B cell (primary cell): ENCODE results near the gene MBD3L3. TPM values are rescaled to one million over a fixed set of nuclear protein-coding genes. Genes with fewer than 3 reads are reported as not detected.

Experiments
- ATAC-seq: fragments of 200-7000 bp; cut with Tn5 transposase; one replicate; pipeline ENCODE4 v1.10.0; 2021; ENCODE audit warnings: low read depth, mild to moderate bottlenecking, moderate number of reproducible peaks, moderate library complexity
- CTCF ChIA-PET: fragments of 350-600 bp; sonication (Branson Sonifier 250); formaldehyde crosslinking; loops from one replicate; lab custom pipeline; 2021; ENCODE audit warnings: antibody characterized with exemption, inconsistent platforms; lab: Charles Lee
- POLR2A ChIA-PET: fragments of 350-600 bp; sonication (Branson Sonifier 250); formaldehyde crosslinking; loops from one replicate; lab custom pipeline; 2021; ENCODE audit warnings: antibody characterized with exemption; lab: Charles Lee
- DNase-seq: peaks from one replicate; pipeline ENCODE4 v3.0.0; 2013
- H2AFZ ChIP-seq: 2 replicates; pipeline ENCODE4 v1.6.1; 2012; ENCODE audit warnings: mild to moderate bottlenecking, low read depth, low read length; ENCODE audit not compliant: insufficient read depth, poor library complexity, severe bottlenecking
- H3K27ac ChIP-seq, 2 donors: 1 replicate in 1 of 2; 2 replicates in 1 of 2; pipeline ENCODE4 v1.5.1; 2012 to 2013; ENCODE audit warnings: low read length in 2 of 2, mild to moderate bottlenecking in 2 of 2, moderate library complexity in 1 of 2
- H3K27me3 ChIP-seq, 4 experiments: fragments of 200-600 bp in 1 of 4; sonication (generic) in 1 of 4; replicated peaks in 1 of 4; 1 replicate in 2 of 4; 2 replicates in 2 of 4; pipeline versions ENCODE4 v1.6.1 to v1.7.0; 2013 to 2016; ENCODE audit warnings: low read length in 3 of 4, mild to moderate bottlenecking in 2 of 4, mixed read lengths in 1 of 4, moderate library complexity in 1 of 4; ENCODE audit not compliant: insufficient read depth in 4 of 4, control insufficient read depth in 3 of 4; ENCODE audit errors: control extremely low read depth in 1 of 4
- H3K36me3 ChIP-seq, 2 experiments: replicated peaks in 1 of 2; 1 replicate in 1 of 2; 2 replicates in 1 of 2; pipeline versions ENCODE4 v1.6.1 to v1.7.1; 2013; ENCODE audit warnings: low read length in 1 of 2; ENCODE audit not compliant: insufficient read depth in 2 of 2, control insufficient read depth in 1 of 2; ENCODE audit errors: control extremely low read depth in 1 of 2, extremely low read depth in 1 of 2
- H3K4me1 ChIP-seq, 2 donors: fragments of 200-600 bp in 1 of 2; sonication (generic) in 1 of 2; 1 replicate in 1 of 2; 2 replicates in 1 of 2; pipeline versions ENCODE4 v1.5.1 to v1.6.1; 2013 to 2017; ENCODE audit warnings: low read length in 2 of 2; ENCODE audit not compliant: control insufficient read depth in 2 of 2, insufficient read depth in 2 of 2
- H3K4me2 ChIP-seq: replicated peaks from 2 replicates; pipeline ENCODE3; 2012; ENCODE audit warnings: mild to moderate bottlenecking, low read depth, low read length; ENCODE audit not compliant: poor library complexity, severe bottlenecking
- H3K4me3 ChIP-seq, 5 experiments: fragments of 200-600 bp in 1 of 5; sonication (generic) in 1 of 5; 1 replicate in 3 of 5; 2 replicates in 2 of 5; pipeline versions ENCODE4 v1.5.1 to v1.7.0; 2011 to 2016; ENCODE audit warnings: low read length in 4 of 5, mild to moderate bottlenecking in 4 of 5, low read depth in 2 of 5, control low read depth in 1 of 5, moderate library complexity in 1 of 5; ENCODE audit not compliant: insufficient read depth in 1 of 5; ENCODE audit errors: control extremely low read depth in 1 of 5, extremely low read depth in 1 of 5
- H3K79me2 ChIP-seq: fragments of 200-600 bp; sonication (generic); one replicate; pipeline ENCODE4 v1.6.0; 2016; ENCODE audit warnings: low read length; ENCODE audit not compliant: control insufficient read depth, insufficient read depth
- H3K9ac ChIP-seq: fragments of 200-600 bp; sonication (generic); 2 replicates; pipeline ENCODE4 v1.6.1; 2017; ENCODE audit warnings: mild to moderate bottlenecking, low read length, moderate library complexity
- H3K9me3 ChIP-seq, 3 donors: one replicate each; pipeline versions ENCODE4 v1.6.1 to v1.7.1; 2013; ENCODE audit warnings: low read length in 2 of 3; ENCODE audit not compliant: control insufficient read depth in 2 of 3, insufficient read depth in 1 of 3; ENCODE audit errors: control extremely low read depth in 1 of 3
- H4K20me1 ChIP-seq: 2 replicates; pipeline ENCODE4 v1.6.0; 2012; ENCODE audit warnings: mild to moderate bottlenecking, low read length; ENCODE audit not compliant: insufficient read depth, control insufficient read depth, poor library complexity, severe bottlenecking
- H3K27ac Mint-ChIP-seq: one replicate; pipeline ENCODE4 v1.8.0; 2021; ENCODE audit warnings: mixed read lengths
- H3K27me3 Mint-ChIP-seq: one replicate; pipeline ENCODE4 v1.8.0; 2021; ENCODE audit warnings: mixed read lengths
- H3K4me1 Mint-ChIP-seq: one replicate; pipeline ENCODE4 v1.8.0; 2021; ENCODE audit warnings: mixed read lengths
- H3K4me3 Mint-ChIP-seq: one replicate; pipeline ENCODE4 v1.8.0; 2021; ENCODE audit warnings: mixed read lengths
- H3K9me3 Mint-ChIP-seq: one replicate; pipeline ENCODE4 v1.8.0; 2022; ENCODE audit warnings: mixed read lengths; ENCODE audit not compliant: insufficient read depth
- CTCF ChIP-seq: fragments of 200-600 bp; IDR thresholded peaks from one replicate; pipeline ENCODE4 v1.8.0; 2022; ENCODE audit warnings: antibody characterized with exemption, mild to moderate bottlenecking
- EZH2 ChIP-seq: IDR thresholded peaks from 2 replicates; pipeline ENCODE4 v1.6.1; 2012; ENCODE audit warnings: borderline replicate concordance, low read depth, mild to moderate bottlenecking, moderate library complexity, low read length; ENCODE audit not compliant: insufficient read depth, poor library complexity, severe bottlenecking
- WGBS: methylation state at CpG from one replicate; pipeline ENCODE4 v1.1.5; 2013; ENCODE audit warnings: missing lambda C conversion rate; ENCODE audit not compliant: insufficient coverage; 5-methylcytosine and 5-hydroxymethylcytosine counted together
- intact Hi-C: fragments of 100-400 bp; cut with micrococcal nuclease; formaldehyde crosslinking; loops from one replicate; pipeline ENCODE4 v1.10.0; 2022
- polyA plus RNA-seq: library from polyadenylated mRNA; depleted of rRNA; stranded (reverse); fragments of >200 nt; gene quantifications from 2 replicates; pipeline ENCODE4 v1.2.3, GENCODE V29; 2012
- total RNA-seq, 2 donors: library from RNA; stranded (reverse); fragments of 120-200 nt in 1 of 2; gene quantifications; 1 replicate in 1 of 2; 2 replicates in 1 of 2; pipeline versions ENCODE4 v1.2.3 to v1.2.4, GENCODE V29; 2013 to 2022

MBD3L3 gene
- total and polyA plus RNA-seq, 2 donors (not counting 1 experiment from before 2014, with no cell fraction given): not detected

GRCh38 chr19:7083076-7083956 is 24.8 kb upstream of the MBD3L3 start:
- TF ChIP-seq EZH2 (no peak), CTCF (no peak)
- Histone ChIP-seq H3K27ac (no peak overlapping the region), H4K20me1 (no peaks in the 10 kb centered on the region), H3K27me3 (no peaks in the 10 kb centered on the region), H3K79me2 (peaks cover 3% of the 10 kb centered on the region), H3K36me3 (peaks cover 45 to 64% of the 10 kb centered on the region in 2 experiments), H3K4me1 (no peaks in the 10 kb centered on the region), H2AFZ (no peak overlapping the region), H3K9ac (peak overlapping the region; percentile 3), H3K4me2 (no peak overlapping the region), H3K9me3 (peaks cover 23 to 93% (median 82%) of the 10 kb centered on the region in 3 donors), H3K4me3 (peak overlapping the region in 1 of 5 experiments; percentile 10)
- H3K9me3 Mint-ChIP-seq: peaks cover 14% of the 10 kb centered on the region
- no peaks in the 10 kb centered on the region for H3K27me3 Mint-ChIP-seq
- intact Hi-C loops: no loop called here
- no peak for DNase-seq
- ChIA-PET CTCF (interaction anchor here (0.7 kb wide), 1 partner anchor 20 kb away, joined by 3 read pairs; no protein-coding TSS in a partner anchor), POLR2A (interaction anchor here (0.5 kb wide), 1 partner anchor 12 kb away, joined by 8 read pairs; no protein-coding TSS in a partner anchor)
- H3K27ac Mint-ChIP-seq: no peak overlapping the region
- 100% methylated on average over 1 of the region's 15 CpGs for whole genome bisulfite sequencing
- no peaks in the 10 kb centered on the region for H3K4me1 Mint-ChIP-seq
- no peak overlapping the region for H3K4me3 Mint-ChIP-seq
- no peak for ATAC-seq

DNA sequence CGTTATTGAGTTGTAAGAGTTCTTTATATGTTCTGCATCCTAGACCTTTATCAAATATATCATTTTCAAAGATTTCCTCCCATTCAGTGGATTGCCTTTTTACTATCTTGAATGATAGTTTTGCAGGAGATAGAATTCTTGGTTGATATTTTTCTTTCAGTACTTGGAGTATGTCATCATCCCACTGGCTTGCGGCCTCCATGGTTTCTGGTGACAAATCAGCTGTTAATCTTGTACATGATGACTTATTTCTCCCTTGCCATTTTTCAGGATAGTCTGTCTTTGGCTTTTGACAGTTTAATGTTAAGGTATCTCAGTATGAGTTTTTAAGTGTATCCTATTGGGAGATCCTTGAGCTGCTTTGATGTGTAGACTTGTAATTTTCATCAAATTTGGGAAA is 19.5 kb upstream of the MBD3L3 start:
- H3K4me3 ChIP-seq: peak overlapping the region in 1 of 5 experiments; percentile 20
- H2AFZ ChIP-seq: no peak overlapping the region
- Mint-ChIP-seq H3K4me3 (no peak overlapping the region), H3K27ac (no peak overlapping the region), H3K27me3 (no peaks in the 10 kb centered on the region), H3K9me3 (peaks cover 11% of the 10 kb centered on the region), H3K4me1 (no peaks in the 10 kb centered on the region)
- DNase-seq (no peak), ATAC-seq (no peak)
- no peak overlapping the region for H3K27ac ChIP-seq
- no CpG with 5 or more reads among the region's 2 CpGs for WGBS
- H3K9me3 ChIP-seq: peaks cover 16 to 72% (median 54%) of the 10 kb centered on the region in 3 donors
- intact Hi-C loops: no loop called here
- POLR2A ChIA-PET: interaction anchor here (0.5 to 0.6 kb wide), 2 partner anchors 9 to 314 kb away, joined by 3 to 6 read pairs; partner anchors contain the start of gene ZNF557
- H3K9ac ChIP-seq: no peak overlapping the region
- CTCF ChIA-PET: interaction anchor here (0.7 to 1.0 kb wide), 2 partner anchors 9 to 21 kb away, joined by 3 read pairs; no protein-coding TSS in a partner anchor
- no peak overlapping the region for H3K4me2 ChIP-seq
- H3K36me3 ChIP-seq: peaks cover 41 to 91% of the 10 kb centered on the region in 2 experiments
- peaks cover 11% of the 10 kb centered on the region for H4K20me1 ChIP-seq
- no peak for TF ChIP-seq CTCF
- TF ChIP-seq EZH2: no peak
- H3K79me2 ChIP-seq: peaks cover 14% of the 10 kb centered on the region
- H3K27me3 ChIP-seq: no peaks in the 10 kb centered on the region
- H3K4me1 ChIP-seq: no peaks in the 10 kb centered on the region
